Activated CD4-positive, alpha-beta memory T cell treated with anti-CD3 and anti-CD28 coated beads, Interleukin-2, amount 10 ng/mL, durations not matched to agents 7 days and 5 days (primary cell): Measurements from ENCODE around the gene ALDH16A1. TPM values are rescaled to one million over a fixed set of nuclear protein-coding genes. Genes with fewer than 3 reads are reported as not detected.
"Not testable (repeated sequence)": the region's sequence is repeated elsewhere in the genome, so short reads cannot be mapped to it uniquely, and the experiment has no call there.

ENCODE experiments used
- CTCF ChIA-PET: fragments of 350-600 bp; sonication (Branson Sonifier 250); formaldehyde crosslinking; loops from one replicate; lab custom pipeline; 2021; ENCODE audit warnings: antibody characterized with exemption, inconsistent platforms; lab: Charles Lee
- POLR2A ChIA-PET: fragments of 350-600 bp; sonication (Branson Sonifier 250); formaldehyde crosslinking; loops from one replicate; lab custom pipeline; 2021; ENCODE audit warnings: antibody characterized with exemption; lab: Charles Lee
- DNase-seq: peaks from one replicate; pipeline ENCODE4 v3.0.0-alpha.2; 2020
- H3K27ac Mint-ChIP-seq: one replicate; pipeline ENCODE4 v1.8.0; 2021; ENCODE audit warnings: mild to moderate bottlenecking, mixed read lengths
- H3K27me3 Mint-ChIP-seq: one replicate; pipeline ENCODE4 v1.8.0; 2021; ENCODE audit warnings: mixed read lengths
- H3K36me3 Mint-ChIP-seq: one replicate; pipeline ENCODE4 v1.8.0; 2021; ENCODE audit warnings: low read depth, mixed read lengths
- H3K4me1 Mint-ChIP-seq: one replicate; pipeline ENCODE4 v1.8.0; 2021; ENCODE audit warnings: mixed read lengths
- H3K4me3 Mint-ChIP-seq: one replicate; pipeline ENCODE4 v1.8.0; 2021; ENCODE audit warnings: mild to moderate bottlenecking, mixed read lengths
- H3K9me3 Mint-ChIP-seq: one replicate; pipeline ENCODE4 v1.8.0; 2021; ENCODE audit warnings: mixed read lengths
- total RNA-seq, 2 experiments: library from RNA; stranded (reverse); gene quantifications; one replicate each; pipeline ENCODE4 v1.2.3, GENCODE V29; 2021

ALDH16A1 gene
- total RNA-seq, 2 experiments from 2014 or later = 34.1 to 36.6 TPM

GRCh38 chr19:49443366-49444099, 9.5 kb upstream of the ALDH16A1 start:
- Mint-ChIP-seq H3K36me3 (peaks cover 31% of the 10 kb centered on the region), H3K4me1 (peaks cover 62% of the 10 kb centered on the region), H3K27ac (peak overlapping the region; percentile 83), H3K27me3 (peaks cover 38% of the 10 kb centered on the region), H3K4me3 (peak overlapping the region; percentile 80), H3K9me3 (no peaks in the 10 kb centered on the region)
- ChIA-PET CTCF (interaction anchor here (0.6 to 2.5 kb wide), 17 partner anchors 8 to 1767 kb away, joined by 3 to 17 read pairs (median 5); partner anchors contain the start of genes PIH1D1 and RUVBL2), POLR2A (interaction anchor here (1.0 to 3.4 kb wide), 4 partner anchors 9 to 52 kb away, joined by 3 to 19 read pairs (median 10); partner anchors contain the start of genes ALDH16A1 and PIH1D1)
- DNase-seq = peak; percentile 95

GRCh38 chr19:49444100-49444700, 8.8 kb upstream of the ALDH16A1 start:
- H3K9me3 Mint-ChIP-seq = not testable (repeated sequence)
- H3K27ac Mint-ChIP-seq = peak overlapping the region; percentile 83

GRCh38 chr19:49445997-49446396, 7.0 kb upstream of the ALDH16A1 start:
- POLR2A ChIA-PET = interaction anchor here (1.2 to 1.5 kb wide), 2 partner anchors 27 to 52 kb away, joined by 3 to 5 read pairs; no protein-coding TSS in a partner anchor
- H3K9me3 Mint-ChIP-seq = no peaks in the 10 kb centered on the region

More at GRCh38 chr19:49444100-49444700, 8.8 kb upstream of the ALDH16A1 start:
- peak overlapping the region; percentile 80 for H3K4me3 Mint-ChIP-seq
- not testable (repeated sequence) for DNase-seq
- H3K36me3 Mint-ChIP-seq = peaks cover 38% of the 10 kb centered on the region
- CTCF ChIA-PET = interaction anchor here (0.6 to 2.5 kb wide), 10 partner anchors 26 to 1766 kb away, joined by 3 to 17 read pairs (median 4); partner anchors contain the start of gene FLT3LG
- H3K27me3 Mint-ChIP-seq = peaks cover 31% of the 10 kb centered on the region
- POLR2A ChIA-PET = interaction anchor here (1.5 to 3.4 kb wide), 4 partner anchors 8 to 53 kb away, joined by 3 to 19 read pairs (median 10); partner anchors contain the start of genes ALDH16A1 and PIH1D1
- H3K4me1 Mint-ChIP-seq = peaks cover 67% of the 10 kb centered on the region

GRCh38 chr19:49447485-49448431, 5.3 kb upstream of the ALDH16A1 start:
- Mint-ChIP-seq H3K27me3 (no peaks in the 10 kb centered on the region), H3K9me3 (no peaks in the 10 kb centered on the region), H3K4me3 (no peak overlapping the region), H3K36me3 (peaks cover 60% of the 10 kb centered on the region), H3K4me1 (peaks cover 73% of the 10 kb centered on the region), H3K27ac (no peak overlapping the region)
- ChIA-PET CTCF (interaction anchor here (1.1 to 1.3 kb wide), 2 partner anchors 29 to 56 kb away, joined by 3 read pairs; no protein-coding TSS in a partner anchor), POLR2A (interaction anchor here (1.4 kb wide), 1 partner anchor 22 kb away, joined by 7 read pairs; no protein-coding TSS in a partner anchor)
- peak; percentile 34 for DNase-seq

More at GRCh38 chr19:49445997-49446396, 7.0 kb upstream of the ALDH16A1 start:
- no peak overlapping the region for H3K4me3 Mint-ChIP-seq
- no peak for DNase-seq
- H3K36me3 Mint-ChIP-seq = peaks cover 53% of the 10 kb centered on the region
- CTCF ChIA-PET = interaction anchor here (0.7 to 2.5 kb wide), 7 partner anchors 24 to 243 kb away, joined by 3 to 17 read pairs (median 10); partner anchors contain the start of genes ADM5 and FLT3LG
- H3K27me3 Mint-ChIP-seq = peaks cover 13% of the 10 kb centered on the region
- no peak overlapping the region for H3K27ac Mint-ChIP-seq
- peaks cover 76% of the 10 kb centered on the region for H3K4me1 Mint-ChIP-seq

- POLR2A ChIA-PET = interaction anchor here (1.4 kb wide), 1 partner anchor 22 kb away, joined by 7 read pairs; no protein-coding TSS in a partner anchor
- Mint-ChIP-seq H3K27me3 (no peaks in the 10 kb centered on the region), H3K27ac (no peak overlapping the region), H3K4me3 (no peak overlapping the region), H3K9me3 (no peaks in the 10 kb centered on the region), H3K4me1 (peaks cover 75% of the 10 kb centered on the region), H3K36me3 (peaks cover 60% of the 10 kb centered on the region)
- CTCF ChIA-PET = interaction anchor here (1.1 to 1.3 kb wide), 2 partner anchors 29 to 57 kb away, joined by 3 read pairs; no protein-coding TSS in a partner anchor
- DNase-seq = no peak
Observed at GRCh38 chr19:49448432-49448786, 4.6 kb upstream of the ALDH16A1 start.

GRCh38 chr19:49450405-49450804, 2.6 kb upstream of the ALDH16A1 start:
- DNase-seq = no peak
- H3K4me1 Mint-ChIP-seq = peaks cover 73% of the 10 kb centered on the region
- peaks cover 55% of the 10 kb centered on the region for H3K36me3 Mint-ChIP-seq
- no peaks in the 10 kb centered on the region for H3K27me3 Mint-ChIP-seq
- peak overlapping the region; percentile 100 for H3K27ac Mint-ChIP-seq
- peak overlapping the region; percentile 99 for H3K4me3 Mint-ChIP-seq
- no peaks in the 10 kb centered on the region for H3K9me3 Mint-ChIP-seq
- POLR2A ChIA-PET = interaction anchor here (0.9 to 6.8 kb wide), 3 partner anchors 14 to 59 kb away, joined by 3 to 192 read pairs (median 5); partner anchors contain the start of gene FLT3LG
- CTCF ChIA-PET = interaction anchor here (0.7 to 10.1 kb wide), 5 partner anchors 8 to 121 kb away, joined by 3 to 159 read pairs (median 14); partner anchors contain the start of gene FLT3LG

GRCh38 chr19:49451430-49452181, 1.4 kb upstream of the ALDH16A1 start, which contains the start of gene PIH1D1:
TSS of gene PIH1D1 (minus strand) at chr19:49451814. CDS start at chr19:49451574, 240 bp downstream.
- H3K4me3 Mint-ChIP-seq = peak within 1 kb of the TSS; percentile 99
- H3K4me1 Mint-ChIP-seq = peaks cover 72% of the 10 kb centered on the region
- POLR2A ChIA-PET = interaction anchor here (0.8 to 6.8 kb wide), 16 partner anchors 9 to 225 kb away, joined by 3 to 192 read pairs (median 4); partner anchors contain the start of genes CD37, FLT3LG, KASH5 and PRMT1
- no peaks in the 10 kb centered on the region for H3K27me3 Mint-ChIP-seq
- H3K27ac Mint-ChIP-seq = peak within 1 kb of the TSS; percentile 100
- peaks cover 54% of the 10 kb centered on the region for H3K36me3 Mint-ChIP-seq
- peak; percentile 97 for DNase-seq
- CTCF ChIA-PET = interaction anchor here (0.6 to 10.1 kb wide), 10 partner anchors 9 to 1060 kb away, joined by 3 to 159 read pairs (median 4); partner anchors contain the start of genes FLT3LG and RUVBL2
- no peaks in the 10 kb centered on the region for H3K9me3 Mint-ChIP-seq

- DNase-seq = no peak
- ChIA-PET CTCF (interaction anchor here (1.0 to 10.1 kb wide), 7 partner anchors 13 to 115 kb away, joined by 3 to 159 read pairs (median 6); partner anchors contain the start of gene FLT3LG), POLR2A (interaction anchor here (0.8 to 6.8 kb wide), 17 partner anchors 8 to 460 kb away, joined by 3 to 192 read pairs (median 3); partner anchors contain the start of genes CD37, FLT3LG, GYS1 and RPL13A)
- Mint-ChIP-seq H3K36me3 (peaks cover 38% of the 10 kb centered on the region), H3K27ac (peak overlapping the region; percentile 100), H3K27me3 (no peaks in the 10 kb centered on the region), H3K4me1 (peaks cover 71% of the 10 kb centered on the region), H3K9me3 (no peaks in the 10 kb centered on the region), H3K4me3 (peak overlapping the region; percentile 99)
Observed at GRCh38 chr19:49453757-49454240, 774 bp downstream of the ALDH16A1 start.

- peaks cover 27% of the 10 kb centered on the region for H3K36me3 Mint-ChIP-seq
- ChIA-PET CTCF (interaction anchor here (2.6 to 10.1 kb wide), 2 partner anchors 16 to 65 kb away, joined by 6 to 159 read pairs; partner anchors contain the start of gene FLT3LG), POLR2A (interaction anchor here (6.8 kb wide), 1 partner anchor 13 kb away, joined by 192 read pairs; the partner anchor contains the start of gene FLT3LG)
- H3K27ac Mint-ChIP-seq = peak overlapping the region; percentile 68
- no peaks in the 10 kb centered on the region for H3K27me3 Mint-ChIP-seq
- DNase-seq = no peak
- H3K9me3 Mint-ChIP-seq = no peaks in the 10 kb centered on the region
- no peak overlapping the region for H3K4me3 Mint-ChIP-seq
- peaks cover 59% of the 10 kb centered on the region for H3K4me1 Mint-ChIP-seq
Observed at GRCh38 chr19:49455773-49456172, 2.7 kb downstream of the ALDH16A1 start.

GRCh38 chr19:49456326-49456725, 3.3 kb downstream of the ALDH16A1 start:
- H3K36me3 Mint-ChIP-seq = peaks cover 24% of the 10 kb centered on the region
- H3K9me3 Mint-ChIP-seq = no peaks in the 10 kb centered on the region
- DNase-seq = no peak
- ChIA-PET CTCF (interaction anchor here (1.0 to 10.1 kb wide), 3 partner anchors 15 to 65 kb away, joined by 3 to 159 read pairs (median 6); partner anchors contain the start of gene FLT3LG), POLR2A (interaction anchor here (0.9 to 6.8 kb wide), 2 partner anchors 13 to 33 kb away, joined by 3 to 192 read pairs; partner anchors contain the start of gene FLT3LG)
- H3K4me1 Mint-ChIP-seq = peaks cover 59% of the 10 kb centered on the region
- H3K4me3 Mint-ChIP-seq = no peak overlapping the region
- peak overlapping the region; percentile 68 for H3K27ac Mint-ChIP-seq
- H3K27me3 Mint-ChIP-seq = no peaks in the 10 kb centered on the region
